Transverse colon (tissue), 4 donors: Measurements from ENCODE around the gene FAM217B.

Experiments
- EP300 ChIP-seq: sonication (generic); formaldehyde crosslinking; IDR thresholded peaks from one replicate; pipeline ENCODE4 v1.6.1; 2017; ENCODE audit warnings: antibody characterized with exemption, low read depth
- POLR2AphosphoS5 ChIP-seq, 3 donors: sonication (generic); formaldehyde crosslinking; IDR thresholded peaks; one replicate each; pipeline ENCODE4 v1.6.1; 2016; ENCODE audit warnings: antibody characterized with exemption in 3 of 3
- TF ChIP-seq, protein P1 (sequence below), 5 experiments: fragments of 200-600 bp in 3 of 5; fragments of 450-650 bp in 2 of 5; sonication (generic) in 3 of 5; IDR thresholded peaks; 1 replicate in 2 of 5; 2 replicates in 3 of 5; pipeline ENCODE4 v1.5.1; 2016 to 2017; ENCODE audit warnings: antibody characterized with exemption in 5 of 5, inconsistent platforms in 3 of 5, mild to moderate bottlenecking in 2 of 5, moderate library complexity in 1 of 5

DNA sequence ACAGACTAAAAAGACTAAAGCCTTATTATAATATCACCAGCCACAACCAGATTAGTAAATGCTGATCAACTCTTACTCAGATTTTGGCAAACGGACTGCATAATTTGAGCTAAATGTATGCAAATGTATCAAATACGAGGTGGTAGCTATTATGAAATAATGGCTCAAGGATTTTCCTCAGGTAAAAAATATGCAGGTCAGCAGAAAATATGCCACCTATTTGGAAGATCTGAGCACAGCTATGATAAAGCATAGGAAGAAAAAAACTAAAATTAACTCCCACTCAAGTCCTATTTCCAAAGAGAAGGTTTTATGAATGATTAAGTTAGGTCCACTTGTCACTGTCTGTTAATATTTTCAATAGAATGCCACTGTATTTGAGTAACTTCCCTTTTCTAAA is 29.1 kb upstream of the FAM217B start:
- TF ChIP-seq, protein P1, sequence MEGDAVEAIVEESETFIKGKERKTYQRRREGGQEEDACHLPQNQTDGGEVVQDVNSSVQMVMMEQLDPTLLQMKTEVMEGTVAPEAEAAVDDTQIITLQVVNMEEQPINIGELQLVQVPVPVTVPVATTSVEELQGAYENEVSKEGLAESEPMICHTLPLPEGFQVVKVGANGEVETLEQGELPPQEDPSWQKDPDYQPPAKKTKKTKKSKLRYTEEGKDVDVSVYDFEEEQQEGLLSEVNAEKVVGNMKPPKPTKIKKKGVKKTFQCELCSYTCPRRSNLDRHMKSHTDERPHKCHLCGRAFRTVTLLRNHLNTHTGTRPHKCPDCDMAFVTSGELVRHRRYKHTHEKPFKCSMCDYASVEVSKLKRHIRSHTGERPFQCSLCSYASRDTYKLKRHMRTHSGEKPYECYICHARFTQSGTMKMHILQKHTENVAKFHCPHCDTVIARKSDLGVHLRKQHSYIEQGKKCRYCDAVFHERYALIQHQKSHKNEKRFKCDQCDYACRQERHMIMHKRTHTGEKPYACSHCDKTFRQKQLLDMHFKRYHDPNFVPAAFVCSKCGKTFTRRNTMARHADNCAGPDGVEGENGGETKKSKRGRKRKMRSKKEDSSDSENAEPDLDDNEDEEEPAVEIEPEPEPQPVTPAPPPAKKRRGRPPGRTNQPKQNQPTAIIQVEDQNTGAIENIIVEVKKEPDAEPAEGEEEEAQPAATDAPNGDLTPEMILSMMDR (IDR thresholded peaks at IDR 0.05), result no peak
- TF ChIP-seq EP300 (no peak), POLR2AphosphoS5 (IDR thresholded peaks at IDR 0.05) (no peak)
